ENCODE measurements around the gene ZBTB33.

- TF ChIP-seq CTCF (IDR thresholded peaks at IDR 0.05; ENCODE audit: insufficient read depth, low read length, poor library complexity, severe bottlenecking) (no peak), EZH2phosphoT487 (conservative IDR thresholded peaks at IDR 0.05; ENCODE audit: low read length) (no peak)
Measured at GRCh38 chrX:120264341-120264740, 13.7 kb downstream of the ZBTB33 start.

All from SU-DHL-6 (cell line).